Testis (tissue), 3 donors: Measurements from ENCODE around the gene C2orf42. TPM values are rescaled to one million over a fixed set of nuclear protein-coding genes. Genes with fewer than 3 reads are reported as not detected.
"Not testable (repeated sequence)": the region's sequence is repeated elsewhere in the genome, so short reads cannot be mapped to it uniquely, and the experiment has no call there.

Source experiments
- DNase-seq: peaks from one replicate; pipeline ENCODE4 v3.0.0-alpha.2; 2019
- H3K27ac ChIP-seq, 2 donors: fragments of 200-600 bp; sonication (generic); one replicate each; pipeline ENCODE4 v1.5.1; 2019
- H3K27me3 ChIP-seq: fragments of 200-600 bp; sonication (generic); one replicate; pipeline ENCODE4 v1.5.1; 2019
- H3K36me3 ChIP-seq: fragments of 200-600 bp; sonication (generic); one replicate; pipeline ENCODE4 v1.5.1; 2017; ENCODE audit warnings: low read depth; ENCODE audit errors: missing control alignments
- H3K4me1 ChIP-seq: fragments of 200-600 bp; sonication (generic); one replicate; pipeline ENCODE4 v1.5.1; 2019
- H3K4me3 ChIP-seq, 2 donors: fragments of 200-600 bp; sonication (generic); one replicate each; pipeline ENCODE4 v1.5.1; 2017 to 2019
- H3K9me3 ChIP-seq: fragments of 200-600 bp; sonication (generic); one replicate; pipeline ENCODE4 v1.5.1; 2017
- CTCF ChIP-seq, 3 experiments: fragments of 450-650 bp in 2 of 3; fragments of 200-600 bp in 1 of 3; sonication (generic) in 1 of 3; IDR thresholded peaks; one replicate each; pipeline ENCODE4 v1.5.1; 2016 to 2019; ENCODE audit warnings: antibody characterized with exemption in 3 of 3, mild to moderate bottlenecking in 2 of 3, moderate library complexity in 1 of 3
- POLR2A ChIP-seq: fragments of 450-650 bp; IDR thresholded peaks from one replicate; pipeline ENCODE4 v1.6.1; 2017; ENCODE audit warnings: antibody characterized with exemption, mild to moderate bottlenecking, moderate library complexity
- WGBS, 2 donors: methylation state at CpG; one replicate each; pipeline ENCODE4 v1.1.5; 2018; 5-methylcytosine and 5-hydroxymethylcytosine counted together
- intact Hi-C: fragments of 100-400 bp; cut with DNase I; formaldehyde crosslinking; loops from one replicate; pipeline ENCODE4 v1.15.1; 2023; ENCODE audit warnings: low total_unique reads
- polyA plus RNA-seq: library from polyadenylated mRNA; stranded (reverse); fragments of 350-450 nt; fragmentation: Illumina TruSeq; extraction: RNeasy Lipid Tissue Mini Kit (QIAGEN cat#74804); gene quantifications from one replicate; pipeline ENCODE4 v1.2.3, GENCODE V29; 2014; ENCODE audit warnings: low read depth, low replicate concordance; ENCODE audit not compliant: insufficient read depth
- total RNA-seq, 2 donors: library from RNA; depleted of rRNA; stranded (reverse); fragments of >200 nt; gene quantifications; one replicate each; pipeline ENCODE4 v1.2.3, GENCODE V29; 2016

Gene C2orf42
- total and polyA plus RNA-seq, 3 donors from 2014 or later = 61.6 to 175 (median 94.4) TPM

GRCh38 chr2:70104231-70105111 lies 86.3 kb downstream of the C2orf42 start:
- Histone ChIP-seq H3K9me3 (no peaks in the 10 kb centered on the region), H3K4me3 (no peak overlapping the region), H3K36me3 (no peaks in the 10 kb centered on the region), H3K4me1 (peaks cover 8% of the 10 kb centered on the region), H3K27ac (no peak overlapping the region), H3K27me3 (no peaks in the 10 kb centered on the region)
- WGBS, 2 donors = 45 to 46% methylated on average over 11 of the region's 11 CpGs
- no peak for TF ChIP-seq POLR2A
- TF ChIP-seq CTCF (IDR thresholded peaks at IDR 0.05) = no peak
- intact Hi-C loops = no loop called here
- DNase-seq = peak; percentile 58

- peak; percentile 9 for DNase-seq
- Histone ChIP-seq H3K27ac (no peak overlapping the region), H3K4me1 (peaks cover 8% of the 10 kb centered on the region), H3K9me3 (no peaks in the 10 kb centered on the region), H3K36me3 (no peaks in the 10 kb centered on the region), H3K4me3 (no peak overlapping the region), H3K27me3 (no peaks in the 10 kb centered on the region)
- TF ChIP-seq POLR2A = no peak
- no peak for TF ChIP-seq CTCF (IDR thresholded peaks at IDR 0.05)
- intact Hi-C loops = no loop called here
- 62 to 75% methylated on average over 5 of the region's 5 CpGs for WGBS, 2 donors
Observed at GRCh38 chr2:70103531-70104061, 87.2 kb downstream of the C2orf42 start.

GRCh38 chr2:70102323-70102905 lies 88.4 kb downstream of the C2orf42 start:
- H3K27me3 ChIP-seq, H3K4me1 ChIP-seq, H3K9me3 ChIP-seq, H3K36me3 ChIP-seq, intact Hi-C loops: not testable (repeated sequence)
- peak; percentile 32 for DNase-seq
- H3K4me3 ChIP-seq = peak overlapping the region; percentile 37 to 48
- H3K27ac ChIP-seq = peak overlapping the region in 1 of 2 donors; percentile 24
- WGBS, 2 donors = 49 to 79% methylated on average over 29 of the region's 29 CpGs

GRCh38 chr2:70101686-70102085 lies 89.1 kb downstream of the C2orf42 start:
- 54 to 66% methylated on average over 11 of the region's 11 CpGs for WGBS, 2 donors

GRCh38 chr2:70101174-70101573 lies 89.6 kb downstream of the C2orf42 start:
- TF ChIP-seq CTCF (IDR thresholded peaks at IDR 0.05) (no peak), POLR2A (no peak)
- Histone ChIP-seq H3K9me3 (no peaks in the 10 kb centered on the region), H3K27ac (no peak overlapping the region), H3K4me1 (peaks cover 8% of the 10 kb centered on the region), H3K27me3 (no peaks in the 10 kb centered on the region), H3K4me3 (peak overlapping the region in 1 of 2 donors; percentile 37), H3K36me3 (no peaks in the 10 kb centered on the region)
- DNase-seq = no peak
- WGBS, 2 donors = 74 to 80% methylated on average over 6 of the region's 6 CpGs
- intact Hi-C loops = no loop called here

More at GRCh38 chr2:70101686-70102085, 89.1 kb downstream of the C2orf42 start:
- H3K36me3 ChIP-seq, DNase-seq, intact Hi-C loops, H3K27me3 ChIP-seq, H3K4me1 ChIP-seq, H3K27ac ChIP-seq, H3K9me3 ChIP-seq: not testable (repeated sequence)
- peak overlapping the region; percentile 37 to 48 for H3K4me3 ChIP-seq

Other genes with a start within 250 kb of the C2orf42 start
- gene ASPRV1, start 229.4 kb downstream of the C2orf42 start, total RNA-seq = 1 to 10 TPM; 8.2 to 9.2 TPM
- gene ASPRV1, start 229.4 kb downstream of the C2orf42 start, polyA plus RNA-seq = 3.5 TPM
- gene PCBP1, start 103.5 kb downstream of the C2orf42 start, total RNA-seq = 100 to 1,000 TPM; 144 to 200 TPM
- gene PCBP1, start 103.5 kb downstream of the C2orf42 start, polyA plus RNA-seq = 270 TPM
- 10 to 100 TPM; 89.4 to 89.9 TPM for gene TIA1, start 57.6 kb upstream of the C2orf42 start, total RNA-seq
- 57.7 TPM for gene TIA1, start 57.6 kb upstream of the C2orf42 start, polyA plus RNA-seq
- 10 to 100 TPM; 21.5 to 28.5 TPM for gene PCYOX1, start 67.1 kb upstream of the C2orf42 start, total RNA-seq
- 36.4 TPM for gene PCYOX1, start 67.1 kb upstream of the C2orf42 start, polyA plus RNA-seq
- 100 to 1,000 TPM in 1 of 2 donors, 10 to 100 TPM in 1; 95.1 to 105 TPM for gene SNRPG, start 102.7 kb upstream of the C2orf42 start, total RNA-seq
- 115 TPM for gene SNRPG, start 102.7 kb upstream of the C2orf42 start, polyA plus RNA-seq
- gene FAM136A, start 111.0 kb upstream of the C2orf42 start, total RNA-seq = 10 to 100 TPM; 24.8 to 25.3 TPM
- gene FAM136A, start 111.0 kb upstream of the C2orf42 start, polyA plus RNA-seq = 19.8 TPM